CD4-positive, alpha-beta T cell treated with Interferon gamma for 1 hour (primary cell): ENCODE data around the gene BPIFB2.

Source experiments
- DNase-seq: peaks from one replicate; pipeline ENCODE4 v3.0.0-alpha.2; 2020

The BPIFB2 gene

GRCh38 chr20:33023439-33024242 lies 16.1 kb downstream of the BPIFB2 start:
- DNase-seq, result no peak

GRCh38 chr20:33024243-33024560 lies 16.7 kb downstream of the BPIFB2 start:
- DNase-seq, result no peak

GRCh38 chr20:33024609-33025317 lies 17.3 kb downstream of the BPIFB2 start:
- no peak for DNase-seq

GRCh38 chr20:33025318-33025876 lies 17.9 kb downstream of the BPIFB2 start:
- DNase-seq, result no peak

GRCh38 chr20:33026072-33026778 lies 18.7 kb downstream of the BPIFB2 start:
- no peak for DNase-seq

GRCh38 chr20:33026779-33027759 lies 19.6 kb downstream of the BPIFB2 start:
- no peak for DNase-seq

- DNase-seq, result no peak
These were observed 20.6 kb downstream of the BPIFB2 start for GRCh38 chr20:33027769-33028751.

- no peak for DNase-seq
These were observed 21.4 kb downstream of the BPIFB2 start for GRCh38 chr20:33028875-33029274.

- DNase-seq, result no peak
These were observed 22.6 kb downstream of the BPIFB2 start for GRCh38 chr20:33030076-33030475.

- DNase-seq, result no peak
These were observed 23.1 kb downstream of the BPIFB2 start for GRCh38 chr20:33030569-33030968.

GRCh38 chr20:33031531-33031930 lies 24.0 kb downstream of the BPIFB2 start, which contains the start of gene BPIFB6:
Gene BPIFB6 (plus strand): TSS chr20:33031648. CDS start chr20:33031648, 0 bp downstream.
- no peak for DNase-seq

- no peak for DNase-seq
These were observed 25.1 kb downstream of the BPIFB2 start for GRCh38 chr20:33032555-33032954.

GRCh38 chr20:33033381-33033780 lies 25.9 kb downstream of the BPIFB2 start:
- DNase-seq, result no peak

GRCh38 chr20:33034115-33034514 lies 26.6 kb downstream of the BPIFB2 start:
- DNase-seq, result no peak

- no peak for DNase-seq
These were observed 27.5 kb downstream of the BPIFB2 start for GRCh38 chr20:33034901-33035492.

GRCh38 chr20:33037456-33037855 lies 30.0 kb downstream of the BPIFB2 start:
- no peak for DNase-seq

GRCh38 chr20:33038243-33038642 lies 30.7 kb downstream of the BPIFB2 start:
- no peak for DNase-seq

GRCh38 chr20:33042430-33042829 lies 34.9 kb downstream of the BPIFB2 start:
- no peak for DNase-seq

GRCh38 chr20:33042983-33043730 lies 35.7 kb downstream of the BPIFB2 start:
- DNase-seq, result no peak

GRCh38 chr20:33043731-33044181 lies 36.3 kb downstream of the BPIFB2 start:
- DNase-seq, result no peak
